GM12878 (cell line): ENCODE measurements around the gene LIM2.

ENCODE experiments used
- CREB1 ChIP-seq: IDR thresholded peaks from 2 replicates; pipeline ENCODE4 v1.6.1; 2012; ENCODE audit warnings: low read depth, mild to moderate bottlenecking, inconsistent platforms
- EP300 ChIP-seq, 2 experiments: fragments of 150-350 bp in 1 of 2; IDR thresholded peaks; 2 replicates each; pipeline ENCODE4 v1.6.1; 2011 to 2012; ENCODE audit warnings: low read depth in 2 of 2, low read length in 2 of 2, borderline replicate concordance in 1 of 2, improper control_type of control experiment in 1 of 2, inconsistent platforms in 1 of 2; ENCODE audit not compliant: control insufficient read depth in 1 of 2
- FOXK2 ChIP-seq: fragments of 450-650 bp; IDR thresholded peaks from 2 replicates; pipeline ENCODE4 v1.6.1; 2017; ENCODE audit warnings: mild to moderate bottlenecking, moderate library complexity
- FOXM1 ChIP-seq: IDR thresholded peaks from 2 replicates; pipeline ENCODE4 v1.6.1; 2012; ENCODE audit warnings: low read depth, mild to moderate bottlenecking, inconsistent platforms, low read length, moderate library complexity
- KLF5 ChIP-seq: fragments of 450-650 bp; IDR thresholded peaks from 2 replicates; pipeline ENCODE4 v1.6.1; 2014; ENCODE audit warnings: mild to moderate bottlenecking; ENCODE audit not compliant: partially characterized antibody
- NFYA ChIP-seq: IDR thresholded peaks from 2 replicates; pipeline ENCODE4 v1.6.1; 2011; ENCODE audit warnings: low read depth, mild to moderate bottlenecking, low read length, improper control_type of control experiment, borderline replicate concordance
- RFX5 ChIP-seq: IDR thresholded peaks from 2 replicates; pipeline ENCODE4 v1.6.1; 2011; ENCODE audit warnings: low read depth, low read length, improper control_type of control experiment
- SUZ12 ChIP-seq: fragments of 200-600 bp; sonication (generic); IDR thresholded peaks from one replicate; pipeline ENCODE4 v1.6.1; 2018; ENCODE audit warnings: antibody characterized with exemption, mild to moderate bottlenecking; ENCODE audit not compliant: unreplicated experiment
- ZNF24 ChIP-seq: fragments of 450-650 bp; IDR thresholded peaks from 2 replicates; pipeline ENCODE4 v1.6.1; 2017; ENCODE audit warnings: antibody characterized with exemption, mild to moderate bottlenecking
- TF ChIP-seq, protein P1 (sequence below), 3 experiments: IDR thresholded peaks in 2 of 3; conservative IDR thresholded peaks in 1 of 3; 2 replicates each; pipeline ENCODE4 v1.5.1; 2011; ENCODE audit warnings: low read depth in 3 of 3, low read length in 3 of 3, mild to moderate bottlenecking in 3 of 3, control low read depth in 2 of 3, moderate library complexity in 2 of 3, inconsistent platforms in 1 of 3, mixed read lengths in 1 of 3; ENCODE audit not compliant: control insufficient read depth in 2 of 3, insufficient read depth in 1 of 3; ENCODE audit errors: extremely low read depth in 1 of 3
- TF ChIP-seq, protein P2 (sequence below): IDR thresholded peaks from 2 replicates; pipeline ENCODE4 v1.6.1; 2012; ENCODE audit warnings: mild to moderate bottlenecking, low read depth, low read length

DNA sequence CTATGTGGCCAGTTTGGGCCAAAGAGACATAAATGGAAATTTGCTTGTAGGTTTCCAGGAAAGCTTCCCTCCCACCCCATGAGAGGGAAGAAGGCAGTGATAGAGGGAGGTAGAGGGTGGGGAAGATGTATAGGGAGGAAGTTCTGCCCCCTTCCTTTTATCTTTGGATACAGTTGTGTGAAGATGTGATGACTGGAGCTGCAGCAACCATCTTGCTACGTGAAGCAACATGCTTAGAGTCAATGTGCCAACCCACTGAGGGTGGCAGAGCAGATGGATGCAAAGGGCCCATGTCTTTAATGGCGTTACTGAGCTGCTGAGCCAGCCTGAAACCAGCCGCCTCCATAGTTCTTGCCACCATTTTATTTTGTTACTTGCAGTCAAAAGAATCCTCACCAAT, 56.6 kb downstream of the LIM2 start:
- TF ChIP-seq, protein P1, sequence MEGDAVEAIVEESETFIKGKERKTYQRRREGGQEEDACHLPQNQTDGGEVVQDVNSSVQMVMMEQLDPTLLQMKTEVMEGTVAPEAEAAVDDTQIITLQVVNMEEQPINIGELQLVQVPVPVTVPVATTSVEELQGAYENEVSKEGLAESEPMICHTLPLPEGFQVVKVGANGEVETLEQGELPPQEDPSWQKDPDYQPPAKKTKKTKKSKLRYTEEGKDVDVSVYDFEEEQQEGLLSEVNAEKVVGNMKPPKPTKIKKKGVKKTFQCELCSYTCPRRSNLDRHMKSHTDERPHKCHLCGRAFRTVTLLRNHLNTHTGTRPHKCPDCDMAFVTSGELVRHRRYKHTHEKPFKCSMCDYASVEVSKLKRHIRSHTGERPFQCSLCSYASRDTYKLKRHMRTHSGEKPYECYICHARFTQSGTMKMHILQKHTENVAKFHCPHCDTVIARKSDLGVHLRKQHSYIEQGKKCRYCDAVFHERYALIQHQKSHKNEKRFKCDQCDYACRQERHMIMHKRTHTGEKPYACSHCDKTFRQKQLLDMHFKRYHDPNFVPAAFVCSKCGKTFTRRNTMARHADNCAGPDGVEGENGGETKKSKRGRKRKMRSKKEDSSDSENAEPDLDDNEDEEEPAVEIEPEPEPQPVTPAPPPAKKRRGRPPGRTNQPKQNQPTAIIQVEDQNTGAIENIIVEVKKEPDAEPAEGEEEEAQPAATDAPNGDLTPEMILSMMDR (IDR thresholded peaks at IDR 0.05 in 2 of 3, conservative IDR thresholded peaks at IDR 0.05 in 1 of 3; ENCODE audit: control insufficient read depth in 2 of 3, extremely low read depth in 1 of 3, insufficient read depth in 1 of 3, low read depth in 3 of 3, low read length in 3 of 3): no peak
- TF ChIP-seq RFX5 (no peak), NFYA (no peak), SUZ12 (no peak), ZNF24 (no peak), FOXM1 (no peak), EP300 (IDR thresholded peaks at IDR 0.05; ENCODE audit: borderline replicate concordance in 1 of 2, control insufficient read depth in 1 of 2, low read depth in 2 of 2, low read length in 2 of 2) (no peak), KLF5 (no peak), CREB1 (no peak), FOXK2 (no peak)
- TF ChIP-seq, protein P2, sequence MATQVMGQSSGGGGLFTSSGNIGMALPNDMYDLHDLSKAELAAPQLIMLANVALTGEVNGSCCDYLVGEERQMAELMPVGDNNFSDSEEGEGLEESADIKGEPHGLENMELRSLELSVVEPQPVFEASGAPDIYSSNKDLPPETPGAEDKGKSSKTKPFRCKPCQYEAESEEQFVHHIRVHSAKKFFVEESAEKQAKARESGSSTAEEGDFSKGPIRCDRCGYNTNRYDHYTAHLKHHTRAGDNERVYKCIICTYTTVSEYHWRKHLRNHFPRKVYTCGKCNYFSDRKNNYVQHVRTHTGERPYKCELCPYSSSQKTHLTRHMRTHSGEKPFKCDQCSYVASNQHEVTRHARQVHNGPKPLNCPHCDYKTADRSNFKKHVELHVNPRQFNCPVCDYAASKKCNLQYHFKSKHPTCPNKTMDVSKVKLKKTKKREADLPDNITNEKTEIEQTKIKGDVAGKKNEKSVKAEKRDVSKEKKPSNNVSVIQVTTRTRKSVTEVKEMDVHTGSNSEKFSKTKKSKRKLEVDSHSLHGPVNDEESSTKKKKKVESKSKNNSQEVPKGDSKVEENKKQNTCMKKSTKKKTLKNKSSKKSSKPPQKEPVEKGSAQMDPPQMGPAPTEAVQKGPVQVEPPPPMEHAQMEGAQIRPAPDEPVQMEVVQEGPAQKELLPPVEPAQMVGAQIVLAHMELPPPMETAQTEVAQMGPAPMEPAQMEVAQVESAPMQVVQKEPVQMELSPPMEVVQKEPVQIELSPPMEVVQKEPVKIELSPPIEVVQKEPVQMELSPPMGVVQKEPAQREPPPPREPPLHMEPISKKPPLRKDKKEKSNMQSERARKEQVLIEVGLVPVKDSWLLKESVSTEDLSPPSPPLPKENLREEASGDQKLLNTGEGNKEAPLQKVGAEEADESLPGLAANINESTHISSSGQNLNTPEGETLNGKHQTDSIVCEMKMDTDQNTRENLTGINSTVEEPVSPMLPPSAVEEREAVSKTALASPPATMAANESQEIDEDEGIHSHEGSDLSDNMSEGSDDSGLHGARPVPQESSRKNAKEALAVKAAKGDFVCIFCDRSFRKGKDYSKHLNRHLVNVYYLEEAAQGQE: no peak
